GM18520 (cell line): ENCODE results near the gene SPATA20.

Source experiments
- ATAC-seq: cut with Tn5 transposase; IDR thresholded peaks from one replicate; pipeline ENCODE4 v1.9.1; 2021; ENCODE audit not compliant: unreplicated experiment

Gene SPATA20

DNA sequence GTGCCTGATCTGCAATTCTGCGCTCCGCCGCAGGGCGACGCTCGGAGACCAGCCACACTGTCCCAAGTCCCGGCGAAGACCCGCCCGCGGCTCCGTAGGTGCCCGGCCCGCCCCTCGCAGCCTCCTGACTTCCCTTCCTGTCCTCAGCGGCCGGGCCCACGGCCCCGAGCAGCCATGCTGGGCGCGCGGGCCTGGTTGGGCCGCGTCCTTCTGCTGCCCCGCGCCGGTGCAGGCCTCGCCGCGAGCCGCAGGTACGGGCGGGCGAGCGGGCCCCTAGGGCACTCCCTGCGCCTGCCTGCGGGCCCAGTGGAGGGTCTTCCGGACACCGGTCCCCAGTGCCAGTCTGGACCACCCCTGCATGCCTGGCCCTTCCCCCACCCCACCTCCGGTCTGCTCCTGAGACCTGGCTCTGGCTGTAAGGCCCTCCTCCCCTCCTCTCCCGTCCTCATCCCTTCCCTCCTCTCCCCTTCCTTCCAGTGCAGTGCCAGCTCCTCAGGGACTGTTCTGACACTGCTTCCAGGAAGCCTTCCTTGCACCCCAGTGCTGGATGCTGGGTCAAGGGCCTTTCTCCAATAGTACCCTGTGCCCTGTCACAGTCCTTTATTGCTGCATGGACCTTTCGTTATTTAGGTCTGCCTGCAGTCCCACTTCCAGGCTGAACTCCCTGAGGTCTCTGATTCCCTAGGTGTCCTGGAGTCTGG lies at the start of gene SPATA20:
SPATA20 (plus strand) TSS at position 140 of the 701 bp plus-strand sequence; CDS start at position 175, 35 bp downstream.
- peak; percentile 82 for ATAC-seq

DNA sequence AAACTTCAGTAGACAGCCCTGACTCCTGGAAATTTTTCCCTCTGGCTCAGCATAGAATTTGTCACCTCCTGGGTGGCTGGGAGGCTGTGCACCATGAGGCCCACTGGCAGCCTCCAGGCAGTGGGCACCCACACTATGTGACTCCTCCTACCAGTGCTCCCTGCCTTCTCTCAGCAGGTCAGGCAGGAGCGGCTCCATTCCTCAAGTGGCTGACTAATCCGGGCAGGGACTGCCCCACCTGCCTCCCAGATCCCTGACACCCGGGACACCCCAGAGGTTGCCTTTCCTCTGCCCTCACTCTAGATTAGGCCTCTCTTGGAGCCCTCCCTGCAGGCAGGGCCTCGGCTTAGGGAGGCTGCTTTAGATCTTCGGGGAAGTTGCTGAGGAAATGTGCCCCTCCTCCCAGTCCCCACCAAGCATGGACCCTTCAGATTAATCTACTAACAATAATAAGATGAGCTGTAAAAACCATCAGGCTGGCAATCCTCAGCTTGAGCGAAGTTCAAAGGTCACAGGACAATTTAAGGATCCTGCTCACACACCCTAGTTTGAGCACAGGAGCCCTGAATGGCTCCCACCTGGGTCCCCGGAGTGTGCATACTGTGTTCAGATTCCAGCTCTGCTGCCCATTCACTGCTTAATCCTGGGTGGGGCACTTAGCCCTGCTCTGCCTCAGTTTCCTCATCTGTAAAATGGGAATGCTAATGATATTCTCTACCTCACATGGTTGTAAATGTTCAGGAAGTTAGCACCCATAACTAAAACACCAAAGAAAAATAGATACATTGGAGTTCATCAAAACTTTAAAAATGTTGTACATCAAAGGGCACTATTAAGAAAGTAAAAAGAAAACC lies 48.7 kb upstream of the SPATA20 start:
- no peak for ATAC-seq

DNA sequence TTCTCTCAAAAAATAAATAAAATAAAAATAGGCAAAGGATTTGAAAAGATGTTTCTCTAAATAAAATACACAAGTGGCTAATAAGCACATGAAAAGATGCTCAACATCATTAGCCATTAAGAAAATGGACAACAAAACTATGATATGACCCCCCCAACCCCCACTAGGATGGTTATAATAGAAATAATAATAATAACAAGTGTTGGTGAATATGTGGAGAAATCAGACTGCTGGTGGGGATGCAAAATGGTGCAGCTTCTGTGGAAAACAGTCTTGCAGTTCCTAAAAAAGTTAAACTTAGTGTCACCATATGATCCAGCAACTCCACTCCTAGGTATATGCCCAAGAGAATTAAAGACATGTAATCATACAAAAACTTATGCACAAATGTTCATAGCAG lies 47.7 kb upstream of the SPATA20 start:
- no peak for ATAC-seq

DNA sequence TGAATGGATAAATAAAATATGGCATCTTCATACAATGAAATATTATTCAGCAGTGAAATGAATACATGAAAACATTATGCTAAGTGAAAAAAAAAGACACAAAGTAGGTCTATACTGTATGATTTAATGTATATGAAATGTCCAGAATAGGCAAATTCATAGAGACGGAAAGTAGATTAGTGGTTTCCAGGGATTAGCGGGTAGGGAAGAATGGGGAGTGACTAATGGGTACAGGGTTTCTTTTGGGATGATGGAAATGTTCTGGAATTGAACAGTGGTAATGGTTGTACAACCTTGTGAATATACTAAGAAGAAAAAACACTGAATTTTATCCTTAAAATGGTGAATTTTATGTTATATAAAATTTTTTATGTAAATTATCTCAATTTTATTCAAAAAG lies 47.3 kb upstream of the SPATA20 start:
- ATAC-seq: no peak

DNA sequence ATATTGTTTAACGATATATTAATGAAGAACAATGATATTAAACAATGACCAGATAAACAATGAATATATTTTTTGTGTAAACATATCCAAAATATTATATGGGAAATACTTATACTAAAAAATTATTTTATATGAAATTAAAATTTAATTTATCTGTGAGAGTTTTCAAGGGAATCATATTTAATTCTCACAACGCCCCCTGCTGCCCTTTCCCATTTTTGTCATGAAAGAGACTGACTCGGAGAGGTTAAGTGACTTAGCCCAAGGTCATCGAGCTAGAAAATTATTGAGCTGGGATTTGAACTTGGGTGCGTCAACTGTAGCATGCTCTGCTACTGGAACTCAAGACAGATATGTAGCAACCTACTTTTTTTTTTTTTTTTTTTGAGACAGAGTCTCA lies 45.9 kb upstream of the SPATA20 start:
- no peak for ATAC-seq

DNA sequence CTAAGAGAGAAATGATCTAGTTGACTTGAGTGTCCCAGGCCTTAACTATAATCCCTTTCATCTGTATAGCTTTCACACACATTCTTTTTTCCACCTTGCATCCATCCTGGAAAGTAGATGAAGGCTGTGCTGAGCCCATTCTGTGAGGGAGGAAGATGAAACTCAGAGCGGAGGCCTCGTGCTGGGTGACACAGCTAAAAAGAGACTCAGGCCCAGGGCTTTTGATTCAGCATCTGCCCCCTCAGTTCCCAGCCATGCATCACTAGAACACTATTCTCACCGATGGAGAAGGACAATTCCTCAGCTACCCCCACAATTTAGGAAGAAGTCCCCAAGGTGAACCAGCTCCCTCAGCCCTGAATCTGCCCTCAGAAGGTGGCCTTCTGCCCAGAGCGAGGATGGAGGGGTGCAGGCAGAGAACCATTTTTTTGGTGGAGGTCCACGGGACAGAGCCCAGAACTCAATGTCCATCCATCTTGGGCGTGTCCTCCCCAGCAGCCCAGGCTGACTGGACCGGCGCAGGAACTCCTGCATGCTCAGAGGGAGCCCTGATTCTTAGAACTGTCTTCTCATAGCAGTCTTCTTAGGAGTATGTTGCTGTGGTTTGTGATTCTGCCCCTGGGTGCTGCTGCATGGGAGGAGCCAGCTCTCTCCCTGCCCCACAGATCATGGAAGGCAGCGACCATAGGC lies 44.5 kb upstream of the SPATA20 start:
- ATAC-seq: no peak

DNA sequence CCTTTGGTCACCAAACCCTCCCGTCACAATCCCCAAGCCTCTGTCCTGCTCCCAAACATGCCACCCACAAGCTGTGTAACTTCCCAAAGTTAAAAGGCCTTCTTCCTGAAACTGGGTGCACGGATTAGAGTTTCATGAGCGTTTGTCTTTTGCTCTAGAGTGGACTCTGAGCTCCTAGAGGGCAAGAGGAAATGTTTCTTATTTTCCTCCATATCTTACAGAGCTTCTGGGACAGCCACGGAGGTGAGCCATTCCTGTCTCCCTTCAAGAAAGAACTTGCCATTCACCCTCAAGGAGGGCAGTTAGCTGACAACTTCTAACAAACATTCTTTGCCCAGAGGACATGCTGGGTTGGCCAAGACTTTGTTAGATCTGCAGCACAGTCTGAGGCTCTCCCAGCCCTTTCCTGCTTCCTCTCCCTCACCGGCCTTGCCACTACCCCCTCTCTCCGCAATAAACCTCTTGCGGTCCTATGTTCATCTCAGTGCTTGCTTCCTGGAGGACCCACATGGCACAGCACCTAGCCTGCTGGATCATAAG lies 41.3 kb upstream of the SPATA20 start:
- no peak for ATAC-seq

DNA sequence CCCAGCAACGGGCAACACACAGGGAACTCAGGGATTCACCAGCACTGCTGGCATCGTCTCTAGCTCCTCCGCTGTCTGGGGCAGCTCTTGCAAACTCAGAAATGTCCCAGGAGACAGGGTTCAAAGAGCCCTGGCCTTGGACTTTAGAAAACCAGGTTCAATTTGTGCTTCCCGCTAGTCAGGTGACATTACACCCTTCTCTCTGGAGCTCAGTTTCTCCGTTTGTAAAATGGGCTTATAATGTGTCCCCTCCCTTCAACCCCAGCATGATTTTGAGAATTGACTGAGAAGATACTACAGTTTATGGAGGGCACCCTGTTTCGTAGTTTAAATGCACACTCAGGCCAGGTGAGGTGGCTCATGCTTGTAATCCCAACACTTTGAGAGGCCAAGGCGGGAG lies 40.7 kb upstream of the SPATA20 start:
- no peak for ATAC-seq

DNA sequence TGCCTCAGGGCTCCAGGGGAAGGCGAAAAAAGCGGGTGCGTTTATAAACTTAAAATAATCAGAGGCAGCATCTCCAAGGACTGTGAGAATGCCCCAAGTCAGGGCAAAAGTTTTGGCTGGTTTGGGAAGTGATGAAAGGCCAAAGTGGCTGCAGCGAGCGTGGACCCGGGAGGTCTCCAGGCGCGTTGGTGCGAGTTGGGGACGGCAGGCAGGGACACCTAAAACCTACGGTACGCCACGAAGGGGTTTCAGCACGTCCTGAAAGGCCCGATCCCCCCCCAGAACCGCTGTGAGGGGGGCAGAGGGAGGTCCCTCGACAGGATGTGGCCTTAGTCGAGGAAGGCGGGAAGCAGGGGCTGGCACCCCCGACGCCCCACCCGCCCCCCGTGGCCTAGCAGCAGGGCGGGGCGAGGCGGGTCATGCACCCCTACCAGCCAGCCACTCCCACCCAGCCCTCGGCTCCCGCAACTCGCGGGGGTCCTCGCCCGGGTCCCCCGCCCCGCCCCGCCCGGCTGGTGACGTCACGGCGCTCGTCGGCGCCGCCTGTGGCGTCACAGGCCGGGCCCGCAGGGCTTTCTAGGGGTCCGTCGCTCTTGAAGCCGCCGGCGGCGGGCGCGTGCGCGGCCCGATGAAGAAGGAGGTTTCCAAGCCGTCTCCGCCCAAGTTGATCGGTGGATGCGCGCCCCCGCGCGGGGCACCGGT lies 39.0 kb upstream of the SPATA20 start, which contains the start of gene MYCBPAP:
MYCBPAP (plus strand) TSS at position 569 of the 702 bp plus-strand sequence. CDS start 236 bp downstream, outside the sequence.
- ATAC-seq: peak; percentile 54

DNA sequence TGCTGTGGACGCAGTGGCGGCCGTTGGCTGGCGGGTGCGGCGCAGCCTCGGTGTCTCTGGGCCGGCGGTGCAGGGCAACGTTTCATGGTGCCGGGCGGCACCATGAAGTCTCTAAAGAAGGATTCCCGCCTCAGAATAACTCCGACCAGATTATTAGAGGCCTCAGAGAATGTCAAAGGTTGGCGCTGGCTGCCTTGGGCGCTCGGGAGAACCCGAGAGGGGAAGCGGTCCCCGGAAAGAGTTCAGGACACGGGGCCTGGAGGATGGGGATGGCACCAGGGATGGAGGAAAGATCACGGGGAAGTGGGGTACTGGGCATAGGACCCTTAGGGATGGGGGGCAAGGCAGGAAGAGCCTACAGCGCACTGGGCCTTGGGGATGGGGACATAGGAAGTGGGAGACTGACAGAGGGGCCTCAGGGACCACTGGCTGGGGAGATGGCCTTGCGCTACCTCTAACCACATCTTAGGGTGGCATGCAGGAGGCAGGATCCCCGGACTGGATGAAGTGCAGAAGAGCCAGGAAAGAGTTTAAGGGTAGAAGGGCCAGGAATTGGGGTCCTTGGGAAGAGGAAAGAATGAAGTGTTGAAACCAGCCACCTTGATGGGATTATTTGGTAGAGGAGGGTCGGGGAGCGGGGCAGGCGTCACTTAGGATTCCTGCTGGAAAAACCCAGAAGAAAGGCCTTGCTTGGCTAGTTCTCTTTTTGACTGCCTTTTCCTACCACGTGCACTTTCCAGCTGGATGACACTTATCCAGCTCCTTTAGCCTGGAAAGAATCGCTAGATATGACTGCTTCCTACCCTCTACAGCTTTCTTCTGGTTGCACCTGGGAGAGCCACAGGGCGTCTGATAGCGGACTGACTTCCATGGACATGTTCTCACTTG lies 38.2 kb upstream of the SPATA20 start:
- ATAC-seq: no peak

DNA sequence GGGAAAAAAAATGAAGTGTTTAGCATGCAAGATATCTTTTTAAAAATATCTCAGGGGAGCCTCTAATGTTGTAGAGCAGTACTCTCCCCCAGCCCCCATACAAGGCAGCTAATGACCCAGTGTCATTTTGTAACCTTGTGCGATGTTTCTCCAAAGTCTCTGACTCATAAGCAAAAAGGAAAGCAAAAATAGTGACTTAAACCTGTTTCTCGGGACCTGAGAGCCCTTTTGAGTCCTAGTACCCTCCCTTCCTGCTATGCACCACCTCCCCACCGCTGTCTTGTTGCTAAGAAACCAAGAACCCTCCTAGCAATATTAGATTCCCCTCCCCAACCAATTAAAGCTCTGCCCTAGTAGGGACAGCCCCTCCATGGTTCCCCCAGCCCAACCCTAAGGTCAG lies 35.9 kb upstream of the SPATA20 start:
- peak; percentile 63 for ATAC-seq

DNA sequence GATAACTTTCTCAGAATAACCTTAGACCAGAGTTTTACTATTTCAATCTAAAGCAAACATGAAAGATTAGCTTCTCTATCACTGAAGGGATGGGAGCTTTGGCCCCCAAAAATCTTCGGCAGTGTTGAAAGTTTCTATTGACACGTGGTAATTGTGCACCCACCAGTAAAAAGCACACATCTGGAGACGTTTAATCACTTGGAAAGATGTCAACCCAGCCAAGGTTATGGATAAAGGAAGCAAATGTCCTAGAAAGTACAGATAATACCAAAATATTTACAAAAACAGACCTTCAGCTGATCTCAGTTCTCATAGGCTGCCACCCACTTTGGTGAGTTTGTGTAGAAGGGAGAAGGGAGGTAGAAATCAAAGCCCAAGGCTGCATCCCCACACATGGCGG lies 33.5 kb upstream of the SPATA20 start:
- ATAC-seq: no peak

DNA sequence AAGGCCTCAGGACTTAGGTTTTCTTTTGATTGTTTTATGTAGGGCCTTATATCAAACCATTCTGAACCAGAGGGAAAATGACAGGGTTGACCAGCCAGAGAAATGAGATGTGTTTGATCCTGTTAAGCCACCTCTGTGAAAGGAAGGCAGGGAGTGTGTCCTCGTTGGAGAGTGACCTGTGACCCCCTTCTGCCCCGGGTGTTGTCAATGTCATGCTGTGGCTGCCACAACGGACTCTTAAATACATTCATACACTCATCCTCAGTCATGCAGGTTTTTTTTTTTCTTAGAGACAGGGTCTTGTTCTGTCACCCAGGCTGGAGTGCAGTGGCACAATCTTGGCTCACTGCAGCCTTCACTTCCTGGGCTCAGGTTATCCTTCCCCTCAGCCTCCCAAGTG lies 32.6 kb upstream of the SPATA20 start:
- ATAC-seq: no peak

DNA sequence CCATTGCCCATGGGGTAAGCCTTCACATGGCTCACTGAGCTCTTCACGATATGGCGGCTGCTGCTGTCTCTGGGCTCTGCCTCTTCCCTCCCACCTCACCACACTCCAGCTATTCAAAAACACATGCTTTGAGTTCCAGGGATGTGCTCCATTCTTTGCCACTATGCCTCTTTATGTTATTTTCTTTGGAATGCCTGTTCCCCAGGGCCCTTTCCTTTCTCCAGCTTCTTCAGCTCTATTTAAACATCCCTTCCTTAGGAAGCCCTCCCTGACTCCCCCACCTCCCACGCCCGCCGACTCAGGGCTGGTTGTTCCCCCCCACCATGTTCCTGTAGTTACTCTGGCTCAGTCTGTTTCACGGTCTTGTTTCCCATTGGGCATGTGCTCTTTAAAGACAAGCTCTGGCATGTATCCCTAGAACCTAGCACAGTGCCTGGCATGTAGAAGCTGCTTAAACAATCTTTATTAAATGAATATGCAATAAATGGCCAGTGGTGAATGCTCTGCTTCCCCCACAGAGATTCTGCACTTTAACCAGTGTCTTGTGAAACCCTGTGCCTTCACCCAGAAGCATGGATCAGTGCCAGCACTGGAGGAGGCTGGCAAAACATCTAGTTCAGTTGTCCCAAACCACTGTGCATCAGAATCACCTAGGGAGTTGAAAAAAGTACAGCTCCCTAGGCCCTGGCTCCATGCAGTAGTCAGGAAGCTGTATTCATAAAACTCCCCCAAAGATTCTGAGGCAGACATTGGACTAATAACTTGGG lies 31.9 kb upstream of the SPATA20 start:
- no peak for ATAC-seq

DNA sequence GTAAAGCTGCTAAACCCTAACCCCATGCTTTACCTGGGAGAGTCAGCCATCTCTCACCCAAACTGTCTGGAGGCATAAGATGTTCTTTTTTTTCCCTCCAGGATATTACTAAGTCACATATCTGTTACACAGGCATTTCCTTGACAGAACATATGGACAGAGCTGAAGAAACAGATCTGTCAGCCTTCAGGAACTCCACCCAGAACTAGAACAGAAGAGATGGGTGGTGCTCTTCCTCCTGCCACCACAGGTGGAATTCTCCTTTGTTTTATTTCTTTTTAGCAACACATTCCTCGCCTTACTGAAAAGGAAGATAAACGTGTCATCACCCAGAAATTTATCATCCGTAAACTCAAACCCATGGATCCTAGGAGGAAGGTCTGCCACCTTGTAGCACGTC lies 30.0 kb upstream of the SPATA20 start:
- no peak for ATAC-seq

DNA sequence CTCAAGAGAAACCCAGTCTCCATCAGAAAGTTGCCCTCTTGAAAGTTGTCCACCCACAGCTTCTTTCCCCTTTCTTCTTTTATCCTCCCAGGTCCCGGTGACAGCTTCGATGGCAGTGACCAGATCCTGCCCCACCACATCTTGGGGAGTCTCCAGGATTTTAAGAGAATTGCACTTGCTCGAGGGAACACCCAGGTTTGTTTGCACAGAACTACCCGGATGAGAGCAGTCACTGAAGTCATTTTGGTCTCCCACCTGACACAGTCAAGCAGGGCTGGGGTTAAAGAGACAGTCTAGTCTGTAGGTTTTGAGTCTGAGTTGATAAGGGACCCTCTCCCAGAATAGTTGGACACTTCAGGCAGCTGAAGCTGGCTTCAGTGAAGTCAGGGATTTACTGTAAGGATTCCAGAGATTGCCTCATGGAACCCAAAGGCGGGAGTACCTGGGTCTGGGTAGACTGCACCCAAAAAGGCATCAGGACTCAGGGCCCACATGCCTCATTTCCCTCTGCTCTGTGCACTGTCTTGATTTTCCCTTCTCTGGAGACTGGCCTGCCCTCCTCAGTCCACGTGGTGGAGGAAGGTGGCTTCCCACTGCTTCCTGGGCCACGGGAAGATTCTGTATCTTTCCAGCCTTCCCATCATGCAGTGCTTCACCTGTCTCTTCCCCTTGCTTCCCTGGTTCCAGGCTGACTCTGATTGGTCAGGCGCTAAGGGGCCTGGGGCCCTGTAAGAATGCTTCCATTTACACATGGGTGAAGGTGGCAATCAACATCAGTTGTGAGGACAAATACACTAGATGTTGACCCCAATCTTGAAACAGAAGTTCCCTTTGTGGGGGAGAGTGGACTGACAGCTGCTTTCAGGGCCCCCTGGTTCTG lies 29.2 kb upstream of the SPATA20 start:
- no peak for ATAC-seq

DNA sequence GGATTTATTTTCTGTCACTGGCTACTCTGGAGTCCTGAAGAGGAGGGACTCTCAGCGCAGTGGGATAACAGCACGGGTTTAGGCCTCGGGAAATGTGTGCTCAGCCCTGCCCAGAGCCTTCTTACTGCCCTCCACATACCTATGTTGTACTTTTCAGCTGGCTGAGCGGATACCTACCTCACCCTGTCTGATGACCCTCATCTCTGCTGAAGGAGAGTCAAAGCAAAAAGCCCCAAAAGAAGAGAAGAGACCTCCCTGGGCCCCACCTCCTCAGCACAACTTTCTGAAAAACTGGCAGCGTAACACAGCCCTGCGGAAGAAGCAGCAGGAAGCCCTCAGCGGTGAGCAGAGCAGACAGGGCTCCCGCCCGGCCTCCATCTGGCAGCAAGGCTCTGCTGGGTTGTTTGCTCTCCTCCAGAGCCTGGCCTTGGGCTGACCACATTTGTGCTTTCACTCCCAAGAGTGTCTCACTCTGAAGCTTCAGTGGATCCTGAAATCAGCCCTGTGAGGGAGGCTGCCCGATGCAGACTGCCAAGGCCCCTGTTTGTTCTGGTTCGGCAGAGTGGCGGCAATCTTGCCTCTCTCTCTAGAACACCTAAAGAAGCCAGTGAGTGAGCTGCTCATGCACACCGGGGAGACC lies 28.5 kb upstream of the SPATA20 start:
- ATAC-seq: no peak
